IPS-11a (cell line): ENCODE data around the gene MAP4K2.
"Not testable (repeated sequence)": the region's sequence is repeated elsewhere in the genome, so short reads cannot be mapped to it uniquely, and the experiment has no call there.

Experiments used
- H3K4me3 ChIP-seq: one replicate; pipeline ENCODE4 v1.5.1; 2013; ENCODE audit warnings: low read depth, low read length, control low read depth

Gene MAP4K2

GRCh38 chr11:64803158-64803845, at the start of gene MAP4K2:
MAP4K2 (minus strand) TSS chr11:64803214; CDS start chr11:64803149, 65 bp downstream.
- peak within 1 kb of the TSS; percentile 53 for H3K4me3 ChIP-seq

DNA sequence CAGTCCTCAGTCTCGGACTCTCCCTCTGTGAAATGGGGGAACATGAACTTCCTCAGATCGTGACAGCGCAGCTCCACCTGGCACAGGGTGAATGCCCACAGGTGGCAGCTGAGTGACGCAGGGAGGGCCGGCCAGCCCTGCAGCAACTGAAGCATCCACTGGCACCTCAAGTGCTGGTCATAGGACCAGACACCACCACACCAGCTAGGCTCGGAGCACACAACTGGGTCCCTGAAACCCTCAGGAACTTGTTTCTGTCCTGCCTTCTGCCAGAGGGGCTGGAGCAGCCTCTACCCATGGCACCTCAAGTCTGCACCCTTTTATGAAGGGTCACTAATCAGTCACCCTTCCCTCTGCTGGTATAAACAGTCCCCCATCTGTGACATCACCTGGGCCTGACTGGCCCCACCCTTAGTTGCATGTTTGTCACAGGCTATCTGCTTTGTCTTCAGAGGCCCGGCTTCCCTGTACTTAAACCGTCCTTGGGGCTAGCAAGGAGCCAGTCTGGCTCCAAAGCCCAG, 48.9 kb upstream of the MAP4K2 start:
- H3K4me3 ChIP-seq = no peak overlapping the region

DNA sequence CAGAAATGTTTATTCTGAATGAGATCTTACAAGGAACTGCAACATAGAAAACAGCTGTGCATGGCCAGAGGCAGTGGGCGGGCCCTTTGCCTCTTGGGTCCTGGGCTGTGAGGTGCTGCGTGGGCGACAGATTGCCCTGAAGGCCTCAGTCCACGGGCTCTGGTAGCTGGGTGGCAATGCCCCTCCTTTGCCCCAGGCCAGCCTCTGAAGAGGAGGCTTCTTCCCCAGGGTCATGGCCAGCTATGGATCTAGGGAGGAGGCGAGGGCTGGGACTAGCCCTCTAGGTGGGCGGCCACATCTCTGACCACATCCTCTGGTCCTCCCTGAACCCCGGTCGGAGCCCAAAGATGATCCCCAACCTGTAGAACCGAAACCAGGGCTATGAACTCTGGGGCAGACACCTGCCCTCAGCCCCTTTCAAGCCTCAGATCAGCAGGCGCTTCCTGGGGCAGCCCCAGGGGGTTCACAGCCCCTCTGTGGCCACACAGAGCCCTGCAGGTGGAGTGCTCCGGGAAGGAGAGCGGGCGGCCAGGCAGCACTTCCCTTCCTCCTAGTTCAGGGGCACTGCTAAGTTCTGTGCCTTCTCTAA, 48.1 kb upstream of the MAP4K2 start:
- H3K4me3 ChIP-seq = no peak overlapping the region

DNA sequence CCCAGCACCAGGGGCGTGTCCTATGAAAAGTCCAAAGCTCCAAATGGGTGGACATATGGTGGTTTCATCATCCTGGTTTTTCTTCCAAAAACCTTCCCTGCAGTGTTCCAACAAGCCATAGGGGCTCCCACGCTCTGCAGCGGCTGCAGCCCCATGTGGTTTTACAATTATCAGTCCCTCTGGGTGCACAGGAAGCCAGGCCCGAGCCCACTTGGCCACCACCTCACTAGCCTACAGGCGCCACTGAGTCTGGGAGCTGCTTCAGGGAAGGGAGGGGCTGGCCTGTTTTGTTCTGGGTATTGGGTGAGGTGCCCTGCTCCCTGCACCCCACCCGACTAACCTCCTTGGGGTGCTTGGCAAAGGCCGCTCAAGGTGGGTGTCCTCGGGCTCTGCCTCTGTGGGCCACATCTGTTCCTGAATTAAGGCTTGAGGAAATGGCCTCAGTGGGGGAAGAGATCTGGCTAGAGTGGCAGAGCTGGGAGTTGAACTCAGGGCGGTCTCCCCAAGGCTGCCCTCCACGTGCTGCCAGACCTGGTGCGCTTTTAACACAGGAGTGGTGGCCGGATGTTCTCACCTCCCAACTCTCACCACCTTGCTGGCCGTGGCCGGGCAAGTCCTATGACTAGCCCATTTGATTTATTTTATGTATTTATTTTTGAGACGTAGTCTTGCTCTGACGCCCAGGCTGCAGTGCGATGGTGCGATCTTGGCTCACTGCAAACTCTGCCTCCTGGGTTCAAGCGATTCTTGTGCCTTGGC, 46.8 kb upstream of the MAP4K2 start:
- no peak overlapping the region for H3K4me3 ChIP-seq

DNA sequence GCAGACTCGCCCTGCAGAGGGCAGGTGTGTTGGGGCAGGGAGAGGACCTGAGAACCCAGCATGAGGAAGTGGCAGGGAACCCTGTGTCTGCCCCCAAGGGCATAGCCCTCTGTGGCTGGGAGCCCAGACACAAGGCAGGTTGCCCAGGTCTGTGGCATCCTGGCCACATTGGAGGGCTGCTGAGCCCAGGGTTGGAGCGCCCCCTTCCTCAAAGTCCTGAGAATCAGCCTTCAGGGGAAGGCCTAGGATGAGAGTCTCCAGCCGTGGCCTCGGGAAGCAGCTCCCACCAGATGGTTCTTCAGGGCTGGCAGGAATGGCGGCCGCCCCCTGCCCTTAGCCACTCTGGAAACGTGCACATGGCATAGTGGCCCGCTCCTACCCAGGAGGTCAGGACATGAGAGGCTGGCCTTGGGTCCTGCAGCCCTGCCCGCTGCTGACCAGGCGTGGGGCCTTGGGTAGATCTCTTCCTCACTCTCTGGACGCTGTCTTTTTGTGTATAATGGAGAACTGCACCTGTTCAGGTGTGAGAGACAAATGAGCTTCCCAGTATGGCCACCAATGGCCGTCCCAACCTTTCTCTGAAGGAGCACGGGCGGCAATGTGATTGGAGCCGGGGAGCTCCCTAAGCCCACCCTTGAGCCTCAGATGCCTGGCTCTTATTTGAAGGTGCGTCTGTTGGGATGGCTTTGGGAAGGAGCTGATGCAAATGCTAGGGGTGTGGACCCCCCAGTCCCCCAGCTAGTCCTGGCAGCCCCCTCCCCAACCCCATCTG, 46.0 kb upstream of the MAP4K2 start:
- H3K4me3 ChIP-seq = no peak overlapping the region

DNA sequence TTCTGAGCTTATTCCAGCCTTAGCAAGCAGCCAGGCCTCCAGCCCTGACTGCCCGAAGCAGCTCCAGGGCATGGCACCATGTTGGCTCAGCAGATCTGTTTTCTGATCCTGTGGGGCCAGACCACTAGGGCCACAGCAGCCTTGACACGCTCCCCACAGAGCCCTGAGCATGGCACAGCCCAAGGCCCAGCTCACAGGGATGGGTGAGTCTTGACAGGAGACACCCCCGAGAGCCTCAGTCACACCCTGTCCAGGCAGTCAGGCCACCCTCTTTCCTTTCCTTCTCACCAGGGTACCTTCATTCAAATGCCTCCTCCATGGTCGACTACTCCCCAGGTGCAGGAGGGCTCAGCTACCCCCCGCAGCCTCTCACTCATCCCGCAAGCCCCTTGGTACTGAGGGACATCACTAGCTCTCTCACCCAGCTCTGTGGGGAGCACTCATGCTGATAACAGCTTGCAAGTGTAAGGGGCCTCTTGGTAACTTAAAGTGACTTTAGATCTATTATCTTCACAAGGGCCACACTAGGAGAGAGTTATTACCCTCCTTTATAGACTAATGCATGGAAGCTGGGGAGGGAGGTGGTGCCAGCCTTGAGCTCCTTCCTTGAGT, 45.3 kb upstream of the MAP4K2 start:
- H3K4me3 ChIP-seq = no peak overlapping the region

GRCh38 chr11:64846998-64847666, 44.1 kb upstream of the MAP4K2 start:
- H3K4me3 ChIP-seq = no peak overlapping the region

GRCh38 chr11:64845776-64846129, 42.7 kb upstream of the MAP4K2 start:
- not testable (repeated sequence) for H3K4me3 ChIP-seq

DNA sequence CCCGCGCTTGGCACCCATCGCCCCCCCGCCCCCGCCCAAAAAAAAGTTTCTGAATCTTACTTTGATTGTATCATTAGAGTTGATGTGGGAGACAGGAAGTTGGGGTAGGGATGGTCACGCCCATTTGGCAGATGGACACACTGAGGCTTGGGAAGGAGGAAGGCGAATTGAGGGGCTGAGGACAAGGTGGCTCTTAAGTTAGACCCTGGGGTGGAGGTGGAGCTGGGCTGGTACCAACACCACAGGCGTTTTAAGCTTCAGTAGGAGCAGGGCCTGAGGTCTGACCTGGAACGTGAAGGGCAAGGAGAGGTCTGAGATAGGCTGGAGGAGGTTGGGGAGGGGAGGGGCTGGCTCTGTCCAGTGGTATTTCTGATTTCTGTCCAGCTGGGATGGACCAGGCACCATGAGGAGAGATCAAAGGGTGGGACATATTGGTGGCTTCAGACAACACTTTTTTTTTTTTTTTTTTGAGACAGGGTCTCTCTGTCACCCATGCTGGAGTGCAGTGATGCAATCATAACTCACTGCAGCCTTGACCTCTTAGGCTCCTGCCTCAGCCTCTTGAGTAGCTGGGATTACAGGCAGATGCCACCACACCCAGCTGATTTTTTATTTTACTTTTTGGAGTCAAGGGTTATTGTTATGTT, 42.2 kb upstream of the MAP4K2 start:
- H3K4me3 ChIP-seq = peak overlapping the region; percentile 72

DNA sequence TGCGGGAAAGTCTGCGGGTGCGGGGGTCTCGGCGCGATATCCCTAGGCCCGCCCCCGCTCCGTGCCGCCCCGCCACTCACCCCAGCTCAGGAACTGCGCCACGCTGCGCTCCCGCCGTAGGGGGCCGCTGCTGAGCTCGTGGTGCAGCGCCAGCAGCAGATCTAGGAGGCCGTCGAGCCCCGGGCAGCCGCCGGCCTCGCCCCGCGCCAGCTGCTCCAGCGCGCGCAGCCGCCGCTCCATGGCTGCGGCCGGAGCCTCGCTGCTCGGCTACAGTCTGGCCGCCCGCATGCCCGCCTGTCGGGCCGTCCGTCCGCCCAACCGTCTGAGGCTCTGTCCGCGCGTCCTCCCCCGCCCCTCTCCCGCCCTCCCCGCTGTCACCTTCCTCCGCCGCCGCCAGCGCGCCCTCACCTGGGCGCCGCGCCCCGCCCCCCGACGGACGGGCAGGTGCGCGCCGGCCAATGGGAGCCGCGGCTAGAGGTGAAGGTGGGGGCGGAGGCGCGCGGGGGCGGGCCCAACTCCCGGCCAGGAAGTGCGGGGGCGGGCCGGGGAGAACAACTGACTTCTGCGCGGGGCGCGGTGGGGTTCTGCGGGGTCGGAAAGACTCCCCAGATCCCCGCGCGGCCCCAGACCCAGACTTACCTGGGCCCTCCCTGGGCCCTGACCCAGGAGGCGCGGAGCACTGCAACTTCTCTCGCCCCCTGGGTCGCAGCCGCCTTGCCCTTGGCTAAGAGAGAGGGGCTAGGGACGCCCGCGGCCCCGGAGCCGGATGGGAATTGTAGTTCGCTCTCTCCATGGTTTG, 41.5 kb upstream of the MAP4K2 start, which contains the start of gene CDC42BPG:
Gene CDC42BPG (minus strand): TSS at position 324 of the 799 bp plus-strand sequence. CDS start 84 bp downstream, at position 240.
- peak within 1 kb of the TSS; percentile 72 for H3K4me3 ChIP-seq

GRCh38 chr11:64843686-64844329, 40.8 kb upstream of the MAP4K2 start:
- peak overlapping the region; percentile 56 for H3K4me3 ChIP-seq

- H3K4me3 ChIP-seq = no peak overlapping the region
Observed at GRCh38 chr11:64842851-64843685, 40.1 kb upstream of the MAP4K2 start.

DNA sequence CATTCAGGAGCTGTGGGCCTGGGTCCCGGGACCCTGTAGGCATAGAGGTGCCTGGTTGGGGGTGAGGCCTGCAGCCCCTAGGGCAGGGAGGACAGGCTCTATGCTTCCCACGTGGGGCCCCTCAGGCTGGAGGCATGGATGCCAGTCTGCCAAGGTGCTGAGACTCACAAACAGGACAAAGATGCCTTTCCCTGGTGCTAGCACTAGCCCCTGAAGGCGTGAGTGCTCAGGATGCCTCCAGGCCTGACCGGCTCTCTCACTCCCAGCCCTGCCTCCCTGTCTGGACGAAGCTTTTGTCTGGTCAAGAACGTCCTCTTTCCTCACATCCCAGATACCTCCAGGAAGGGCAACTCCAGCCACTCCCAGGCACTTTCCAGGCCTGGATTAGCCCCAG, 39.3 kb upstream of the MAP4K2 start:
- H3K4me3 ChIP-seq = no peak overlapping the region

GRCh38 chr11:64841592-64842365, 38.8 kb upstream of the MAP4K2 start:
- H3K4me3 ChIP-seq = no peak overlapping the region

GRCh38 chr11:64839887-64840782, 37.1 kb upstream of the MAP4K2 start:
- no peak overlapping the region for H3K4me3 ChIP-seq

GRCh38 chr11:64839335-64839734, 36.3 kb upstream of the MAP4K2 start:
- H3K4me3 ChIP-seq = no peak overlapping the region
